ENCODE results near the gene GNAO1. TPM values are rescaled to one million over a fixed set of nuclear protein-coding genes. Genes with fewer than 3 reads are reported as not detected.
"Not testable (repeated sequence)": the region's sequence is repeated elsewhere in the genome, so short reads cannot be mapped to it uniquely, and the experiment has no call there.

The GNAO1 gene
- total and polyA plus RNA-seq, 2 experiments from 2014 or later, result 2.7 to 2.8 TPM

DNA sequence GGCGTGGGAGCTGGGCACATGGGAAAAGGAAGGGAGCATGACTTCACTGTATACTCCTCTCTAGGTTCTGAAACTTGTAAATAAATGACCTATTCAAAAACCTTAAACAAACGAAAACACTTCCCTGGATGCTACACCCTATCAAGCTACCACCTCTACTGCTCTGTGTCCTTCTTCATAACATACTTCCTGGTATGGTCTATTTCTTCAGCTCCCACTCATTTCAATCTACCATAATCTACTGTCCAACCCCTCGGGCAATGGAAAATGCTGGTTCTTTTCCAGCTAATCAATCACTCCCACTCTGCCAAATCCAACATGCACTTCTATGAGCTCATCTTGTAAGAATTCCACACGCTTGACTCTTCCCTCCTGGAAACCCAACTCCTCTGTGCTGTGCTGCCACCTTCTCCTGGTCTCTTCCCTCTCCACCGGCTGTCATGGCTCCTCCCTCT, 191.6 kb downstream of the GNAO1 start:
- H3K4me1 ChIP-seq (ENCODE audit: low read depth), result no peaks in the 10 kb centered on the region
- H3K27me3 ChIP-seq, result no peaks in the 10 kb centered on the region
- DNase-seq (ENCODE audit: low read depth in 1 of 2, low spot score in 1 of 2), result peak in 1 of 2 donors; percentile 26
- H3K27ac ChIP-seq, result no peak overlapping the region
- TF ChIP-seq, protein P1, sequence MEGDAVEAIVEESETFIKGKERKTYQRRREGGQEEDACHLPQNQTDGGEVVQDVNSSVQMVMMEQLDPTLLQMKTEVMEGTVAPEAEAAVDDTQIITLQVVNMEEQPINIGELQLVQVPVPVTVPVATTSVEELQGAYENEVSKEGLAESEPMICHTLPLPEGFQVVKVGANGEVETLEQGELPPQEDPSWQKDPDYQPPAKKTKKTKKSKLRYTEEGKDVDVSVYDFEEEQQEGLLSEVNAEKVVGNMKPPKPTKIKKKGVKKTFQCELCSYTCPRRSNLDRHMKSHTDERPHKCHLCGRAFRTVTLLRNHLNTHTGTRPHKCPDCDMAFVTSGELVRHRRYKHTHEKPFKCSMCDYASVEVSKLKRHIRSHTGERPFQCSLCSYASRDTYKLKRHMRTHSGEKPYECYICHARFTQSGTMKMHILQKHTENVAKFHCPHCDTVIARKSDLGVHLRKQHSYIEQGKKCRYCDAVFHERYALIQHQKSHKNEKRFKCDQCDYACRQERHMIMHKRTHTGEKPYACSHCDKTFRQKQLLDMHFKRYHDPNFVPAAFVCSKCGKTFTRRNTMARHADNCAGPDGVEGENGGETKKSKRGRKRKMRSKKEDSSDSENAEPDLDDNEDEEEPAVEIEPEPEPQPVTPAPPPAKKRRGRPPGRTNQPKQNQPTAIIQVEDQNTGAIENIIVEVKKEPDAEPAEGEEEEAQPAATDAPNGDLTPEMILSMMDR (IDR thresholded peaks at IDR 0.05; ENCODE audit: low read depth, low read length), result no peak
- H3K9me3 ChIP-seq (ENCODE audit: low read depth), result no peaks in the 10 kb centered on the region
- H3K36me3 ChIP-seq, result peaks cover 28% of the 10 kb centered on the region
- H3K4me3 ChIP-seq, result no peak overlapping the region

DNA sequence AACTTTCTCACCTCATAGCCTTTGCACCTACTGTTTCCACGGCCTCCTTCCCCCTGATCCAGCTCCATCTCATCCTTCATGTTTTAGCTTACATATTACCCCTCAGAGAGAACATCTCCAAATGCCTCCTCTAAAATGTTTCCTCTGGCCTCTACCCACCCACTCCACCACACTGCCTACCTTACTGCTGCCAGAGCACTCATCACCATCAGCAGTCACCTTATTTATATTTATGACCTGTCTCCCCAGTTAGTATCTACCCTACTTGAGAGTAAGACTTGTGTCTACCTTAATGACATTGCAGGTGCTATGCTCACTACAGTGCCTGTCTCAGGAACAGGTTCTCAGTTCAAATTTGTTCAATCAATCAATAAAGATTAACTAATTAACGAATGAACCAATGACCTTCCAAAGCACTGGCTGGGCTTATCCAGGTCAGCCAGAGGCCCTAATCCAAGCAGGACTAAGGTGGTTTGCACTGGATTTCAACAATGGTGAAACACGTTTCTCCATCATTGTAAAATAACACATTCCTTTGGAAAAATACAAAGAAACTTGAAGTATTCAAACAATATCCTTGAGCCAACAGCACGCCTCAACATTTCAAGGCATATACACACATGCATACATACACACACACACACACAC, 192.9 kb downstream of the GNAO1 start:
- no peak overlapping the region for H3K27ac ChIP-seq
- H3K9me3 ChIP-seq (ENCODE audit: low read depth), result no peaks in the 10 kb centered on the region
- H3K4me3 ChIP-seq, result no peak overlapping the region
- no peaks in the 10 kb centered on the region for H3K4me1 ChIP-seq (ENCODE audit: low read depth)
- H3K36me3 ChIP-seq, result peaks cover 34% of the 10 kb centered on the region
- DNase-seq (ENCODE audit: low read depth in 1 of 2, low spot score in 1 of 2), result no peak
- no peaks in the 10 kb centered on the region for H3K27me3 ChIP-seq
- TF ChIP-seq, protein P1 (IDR thresholded peaks at IDR 0.05; ENCODE audit: low read depth, low read length), result no peak

DNA sequence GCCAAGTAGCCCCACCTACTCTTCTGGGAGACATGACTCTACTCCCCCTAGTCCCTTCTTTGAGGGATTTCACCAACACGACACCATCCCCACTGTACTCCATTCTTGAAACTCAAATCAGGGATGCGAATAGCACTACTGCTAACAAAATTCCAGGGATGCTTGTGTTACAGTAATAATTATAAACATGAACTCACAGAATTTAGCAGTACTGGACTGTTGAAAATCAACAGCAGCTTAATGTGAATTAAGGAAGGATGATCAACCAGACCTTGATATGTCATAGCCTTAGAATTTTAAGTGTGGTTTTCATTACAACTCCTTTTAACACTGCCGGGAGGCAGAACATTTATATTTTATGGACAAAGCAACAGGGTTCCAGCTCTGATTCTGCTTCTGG, 196.1 kb downstream of the GNAO1 start:
- H3K4me3 ChIP-seq, result no peak overlapping the region
- H3K27ac ChIP-seq, result no peak overlapping the region
- no peak for DNase-seq (ENCODE audit: low read depth in 1 of 2, low spot score in 1 of 2)
- TF ChIP-seq, protein P1 (IDR thresholded peaks at IDR 0.05; ENCODE audit: low read depth, low read length), result no peak
- no peaks in the 10 kb centered on the region for H3K4me1 ChIP-seq (ENCODE audit: low read depth)
- peaks cover 46% of the 10 kb centered on the region for H3K36me3 ChIP-seq
- no peaks in the 10 kb centered on the region for H3K9me3 ChIP-seq (ENCODE audit: low read depth)
- no peaks in the 10 kb centered on the region for H3K27me3 ChIP-seq

DNA sequence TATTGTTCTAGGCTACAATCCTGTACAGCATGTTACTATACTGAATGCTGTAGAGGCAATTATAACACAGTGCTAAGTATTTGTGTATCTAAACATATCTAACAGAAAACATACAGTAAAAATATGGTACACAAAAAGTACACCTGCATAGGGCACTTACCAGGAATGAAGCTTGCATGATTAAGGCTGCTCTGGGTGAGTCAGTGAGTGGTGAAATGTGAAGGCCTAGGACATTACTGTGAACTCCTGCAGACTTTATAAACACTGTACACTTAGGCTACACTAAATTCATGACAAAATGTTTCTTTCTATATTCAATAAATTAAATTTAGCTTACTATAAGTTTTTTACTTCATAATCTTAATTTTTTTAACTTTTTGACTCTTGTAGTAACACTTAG, 196.9 kb downstream of the GNAO1 start:
- Histone ChIP-seq H3K27ac (no peak overlapping the region), H3K27me3 (no peaks in the 10 kb centered on the region), H3K4me3 (no peak overlapping the region), H3K4me1 (ENCODE audit: low read depth) (no peaks in the 10 kb centered on the region), H3K36me3 (peaks cover 46% of the 10 kb centered on the region), H3K9me3 (ENCODE audit: low read depth) (no peaks in the 10 kb centered on the region)
- DNase-seq (ENCODE audit: low read depth in 1 of 2, low spot score in 1 of 2), result no peak
- TF ChIP-seq, protein P1 (IDR thresholded peaks at IDR 0.05; ENCODE audit: low read depth, low read length), result no peak

DNA sequence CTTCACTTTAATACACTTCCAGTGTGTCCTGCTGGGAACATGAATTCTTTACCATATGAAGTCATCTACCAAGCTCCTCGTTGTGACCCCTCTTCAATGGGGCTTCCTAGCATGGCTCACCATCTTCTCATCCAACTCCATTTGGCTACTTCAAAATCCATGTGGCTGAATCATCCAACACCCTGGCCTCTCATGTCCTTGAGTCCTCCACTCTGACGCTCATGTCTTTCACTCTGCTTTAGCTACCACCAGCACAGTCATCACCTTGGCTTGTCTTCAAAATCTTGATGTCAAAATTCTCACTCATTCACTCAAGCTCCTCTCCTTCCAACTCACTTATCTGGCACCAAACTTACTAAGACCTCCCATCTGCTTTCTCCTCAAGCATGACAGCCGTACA, 198.3 kb downstream of the GNAO1 start:
- Histone ChIP-seq H3K27ac (no peak overlapping the region), H3K4me1 (ENCODE audit: low read depth) (no peaks in the 10 kb centered on the region), H3K9me3 (ENCODE audit: low read depth) (no peaks in the 10 kb centered on the region), H3K4me3 (no peak overlapping the region), H3K27me3 (no peaks in the 10 kb centered on the region), H3K36me3 (peaks cover 41% of the 10 kb centered on the region)
- DNase-seq (ENCODE audit: low read depth in 1 of 2, low spot score in 1 of 2), result peak in 1 of 2 donors; percentile 50
- TF ChIP-seq, protein P1 (IDR thresholded peaks at IDR 0.05; ENCODE audit: low read depth, low read length), result no peak

DNA sequence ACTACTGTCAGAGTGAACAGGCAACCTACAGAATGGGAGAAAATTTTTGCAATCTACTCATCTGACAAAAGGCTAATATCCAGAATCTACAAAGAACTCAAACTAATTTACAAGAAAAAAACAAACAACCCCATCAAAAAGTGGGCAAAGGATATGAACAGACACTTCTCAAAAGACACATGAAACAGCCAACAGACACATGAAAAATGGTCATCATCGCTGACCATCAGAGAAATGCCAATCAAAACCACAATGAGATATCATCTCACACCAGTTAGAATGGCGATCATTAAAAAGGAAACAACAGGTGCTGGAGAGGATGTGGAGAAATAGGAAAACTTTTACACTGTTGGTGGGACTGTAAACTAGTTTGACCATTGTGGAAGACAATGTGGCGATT, 205.4 kb downstream of the GNAO1 start:
- H3K9me3 ChIP-seq (ENCODE audit: low read depth); H3K36me3 ChIP-seq; H3K4me3 ChIP-seq; H3K4me1 ChIP-seq (ENCODE audit: low read depth); DNase-seq (ENCODE audit: low read depth in 1 of 2, low spot score in 1 of 2); H3K27me3 ChIP-seq; H3K27ac ChIP-seq: not testable (repeated sequence)

All from cardiac muscle cell (in vitro differentiated cells and primary cell).